ENCODE data around the gene PGBD2. TPM values are rescaled to one million over a fixed set of nuclear protein-coding genes. Genes with fewer than 3 reads are reported as not detected.

PGBD2 gene
- total and polyA plus RNA-seq, 9 of the 15 experiments (the other 6 are each of a cell fraction or from before 2014, with no cell fraction given), result 11.9 to 21.8 (median 14.7) TPM

DNA sequence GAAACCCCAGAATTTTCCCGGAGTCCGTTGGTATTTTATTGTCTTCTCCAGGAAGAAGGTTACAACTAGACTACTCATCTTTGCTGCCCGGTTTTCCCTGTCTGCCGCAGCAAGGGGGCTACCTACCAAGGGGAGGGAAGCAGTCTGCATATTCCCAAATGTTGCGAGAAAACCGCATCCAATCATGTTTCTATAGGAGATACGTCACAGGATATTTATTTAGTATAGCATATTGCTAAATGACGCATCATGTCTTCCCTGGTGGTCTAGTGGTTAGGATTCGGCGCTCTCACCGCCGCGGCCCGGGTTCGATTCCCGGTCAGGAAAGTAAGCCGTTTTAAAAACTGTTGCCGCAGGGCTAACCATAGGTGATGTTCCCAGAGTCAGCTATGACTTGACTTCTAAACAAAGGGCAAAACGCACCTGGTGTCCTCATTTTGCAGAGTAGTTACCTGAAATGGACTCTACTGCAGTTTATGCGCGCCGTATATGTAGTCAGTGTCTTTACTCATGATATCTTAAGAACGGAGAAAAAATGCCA lies 32.0 kb upstream of the PGBD2 start (continued):
- TF ChIP-seq TCFL5 (CRISPR knock-in tag; conservative IDR thresholded peaks at IDR 0.05), result no peak
- no peak for TF ChIP-seq TCF3 (CRISPR knock-in tag; IDR thresholded peaks at IDR 0.05)
- TF ChIP-seq ZFPM2 (CRISPR knock-in tag; IDR thresholded peaks at IDR 0.05), result no peak
- no peak; the same call in 1 of the 2 replicates for TF ChIP-seq PML (IDR thresholded peaks at IDR 0.05; ENCODE audit: low read length)
- TF ChIP-seq HLTF (IDR thresholded peaks at IDR 0.05), result no peak
- TF ChIP-seq, protein P1, sequence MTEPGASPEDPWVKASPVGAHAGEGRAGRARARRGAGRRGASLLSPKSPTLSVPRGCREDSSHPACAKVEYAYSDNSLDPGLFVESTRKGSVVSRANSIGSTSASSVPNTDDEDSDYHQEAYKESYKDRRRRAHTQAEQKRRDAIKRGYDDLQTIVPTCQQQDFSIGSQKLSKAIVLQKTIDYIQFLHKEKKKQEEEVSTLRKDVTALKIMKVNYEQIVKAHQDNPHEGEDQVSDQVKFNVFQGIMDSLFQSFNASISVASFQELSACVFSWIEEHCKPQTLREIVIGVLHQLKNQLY (CRISPR knock-in tag; conservative IDR thresholded peaks at IDR 0.05), result 0 out of 4 replicates have a peak, but pooled peaks of 1 of the 2 experiments have one; percentile 48
- TF ChIP-seq RBM15 (IDR thresholded peaks at IDR 0.05; ENCODE audit: insufficient read depth, low read length), result no peak
- TF ChIP-seq DPF2 (IDR thresholded peaks at IDR 0.05), result 0 out of 2 replicates have a peak, but pooled peaks have one; percentile 32
- TF ChIP-seq MECOM (CRISPR knock-in tag; IDR thresholded peaks at IDR 0.05), result 0 out of 2 replicates have a peak, but pooled peaks have one; percentile 66
- peak; percentile 44 for TF ChIP-seq FOXM1 (IDR thresholded peaks at IDR 0.05; ENCODE audit: low read depth)
- no peak for TF ChIP-seq FOXM1 (CRISPR knock-in tag; IDR thresholded peaks at IDR 0.05; ENCODE audit: low read depth)
- no peak for TF ChIP-seq ZNF408 (CRISPR knock-in tag; IDR thresholded peaks at IDR 0.05; ENCODE audit: low read depth)
- no peak for TF ChIP-seq KDM5B (IDR thresholded peaks at IDR 0.05; ENCODE audit: insufficient replicate concordance, low read depth, low read length)
- peak; percentile 54; the same call in 1 of the 2 replicates for TF ChIP-seq HDAC2 (IDR thresholded peaks at IDR 0.05)
- TF ChIP-seq ZNF785 (CRISPR knock-in tag; IDR thresholded peaks at IDR 0.05), result no peak
- no peak for TF ChIP-seq ZBED1 (IDR thresholded peaks at IDR 0.05)
- TF ChIP-seq FOXP1 (CRISPR knock-in tag; IDR thresholded peaks at IDR 0.05), result no peak
- TF ChIP-seq ZNF780A (CRISPR knock-in tag; IDR thresholded peaks at IDR 0.05), result no peak
- TF ChIP-seq PTTG1 (tag; IDR thresholded peaks at IDR 0.05; ENCODE audit: low read depth), result no peak
- TF ChIP-seq NFE2L1 (tag; IDR thresholded peaks at IDR 0.05; ENCODE audit: borderline replicate concordance, low read depth), result no peak
- TF ChIP-seq ZNF143 (CRISPR knock-in tag; IDR thresholded peaks at IDR 0.05), result no peak
- TF ChIP-seq, protein P2, sequence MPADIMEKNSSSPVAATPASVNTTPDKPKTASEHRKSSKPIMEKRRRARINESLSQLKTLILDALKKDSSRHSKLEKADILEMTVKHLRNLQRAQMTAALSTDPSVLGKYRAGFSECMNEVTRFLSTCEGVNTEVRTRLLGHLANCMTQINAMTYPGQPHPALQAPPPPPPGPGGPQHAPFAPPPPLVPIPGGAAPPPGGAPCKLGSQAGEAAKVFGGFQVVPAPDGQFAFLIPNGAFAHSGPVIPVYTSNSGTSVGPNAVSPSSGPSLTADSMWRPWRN (IDR thresholded peaks at IDR 0.05; ENCODE audit: low read depth), result peak; percentile 19; the same call in 1 of the 2 replicates
- TF ChIP-seq TFAM (CRISPR knock-in tag; conservative IDR thresholded peaks at IDR 0.05), result no peak
- no peak for TF ChIP-seq DNMT1 (IDR thresholded peaks at IDR 0.05)
- TF ChIP-seq, protein P3, sequence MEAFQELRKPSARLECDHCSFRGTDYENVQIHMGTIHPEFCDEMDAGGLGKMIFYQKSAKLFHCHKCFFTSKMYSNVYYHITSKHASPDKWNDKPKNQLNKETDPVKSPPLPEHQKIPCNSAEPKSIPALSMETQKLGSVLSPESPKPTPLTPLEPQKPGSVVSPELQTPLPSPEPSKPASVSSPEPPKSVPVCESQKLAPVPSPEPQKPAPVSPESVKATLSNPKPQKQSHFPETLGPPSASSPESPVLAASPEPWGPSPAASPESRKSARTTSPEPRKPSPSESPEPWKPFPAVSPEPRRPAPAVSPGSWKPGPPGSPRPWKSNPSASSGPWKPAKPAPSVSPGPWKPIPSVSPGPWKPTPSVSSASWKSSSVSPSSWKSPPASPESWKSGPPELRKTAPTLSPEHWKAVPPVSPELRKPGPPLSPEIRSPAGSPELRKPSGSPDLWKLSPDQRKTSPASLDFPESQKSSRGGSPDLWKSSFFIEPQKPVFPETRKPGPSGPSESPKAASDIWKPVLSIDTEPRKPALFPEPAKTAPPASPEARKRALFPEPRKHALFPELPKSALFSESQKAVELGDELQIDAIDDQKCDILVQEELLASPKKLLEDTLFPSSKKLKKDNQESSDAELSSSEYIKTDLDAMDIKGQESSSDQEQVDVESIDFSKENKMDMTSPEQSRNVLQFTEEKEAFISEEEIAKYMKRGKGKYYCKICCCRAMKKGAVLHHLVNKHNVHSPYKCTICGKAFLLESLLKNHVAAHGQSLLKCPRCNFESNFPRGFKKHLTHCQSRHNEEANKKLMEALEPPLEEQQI (IDR thresholded peaks at IDR 0.05), result peak; percentile 72; the same call in 1 of the 2 replicates
- TF ChIP-seq ZNF324 (CRISPR knock-in tag; IDR thresholded peaks at IDR 0.05), result no peak
- TF ChIP-seq, protein P4, sequence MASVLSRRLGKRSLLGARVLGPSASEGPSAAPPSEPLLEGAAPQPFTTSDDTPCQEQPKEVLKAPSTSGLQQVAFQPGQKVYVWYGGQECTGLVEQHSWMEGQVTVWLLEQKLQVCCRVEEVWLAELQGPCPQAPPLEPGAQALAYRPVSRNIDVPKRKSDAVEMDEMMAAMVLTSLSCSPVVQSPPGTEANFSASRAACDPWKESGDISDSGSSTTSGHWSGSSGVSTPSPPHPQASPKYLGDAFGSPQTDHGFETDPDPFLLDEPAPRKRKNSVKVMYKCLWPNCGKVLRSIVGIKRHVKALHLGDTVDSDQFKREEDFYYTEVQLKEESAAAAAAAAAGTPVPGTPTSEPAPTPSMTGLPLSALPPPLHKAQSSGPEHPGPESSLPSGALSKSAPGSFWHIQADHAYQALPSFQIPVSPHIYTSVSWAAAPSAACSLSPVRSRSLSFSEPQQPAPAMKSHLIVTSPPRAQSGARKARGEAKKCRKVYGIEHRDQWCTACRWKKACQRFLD (CRISPR knock-in tag; IDR thresholded peaks at IDR 0.05), result no peak
